G401.6 (cell line): ENCODE data around the gene KLF11.
"Not testable (repeated sequence)": the region's sequence is repeated elsewhere in the genome, so short reads cannot be mapped to it uniquely, and the experiment has no call there.

Source experiments
- FAIRE-seq: peaks from 2 replicates; lab custom pipeline; 2012; peaks lifted over from hg19 to GRCh38; lab: Jason Lieb, UNC

Gene KLF11

GRCh38 chr2:10027660-10028330 lies 15.6 kb upstream of the KLF11 start:
- FAIRE-seq, result no peak

GRCh38 chr2:10028407-10028987 lies 14.9 kb upstream of the KLF11 start:
- FAIRE-seq, result no peak

- FAIRE-seq, result no peak
Measured at GRCh38 chr2:10028988-10029874, 14.1 kb upstream of the KLF11 start.

- no peak for FAIRE-seq
Measured at GRCh38 chr2:10029875-10030223, 13.5 kb upstream of the KLF11 start.

- no peak for FAIRE-seq
Measured at GRCh38 chr2:10030311-10030736, 13.0 kb upstream of the KLF11 start.

GRCh38 chr2:10030798-10031197 lies 12.6 kb upstream of the KLF11 start:
- FAIRE-seq, result not testable (repeated sequence)

GRCh38 chr2:10031886-10032745 lies 11.2 kb upstream of the KLF11 start:
- FAIRE-seq, result no peak

GRCh38 chr2:10032746-10033105 lies 10.6 kb upstream of the KLF11 start:
- FAIRE-seq, result no peak

- no peak for FAIRE-seq
Measured at GRCh38 chr2:10033251-10034006, 9.9 kb upstream of the KLF11 start.

GRCh38 chr2:10034333-10035052 lies 8.9 kb upstream of the KLF11 start:
- no peak for FAIRE-seq

- FAIRE-seq, result no peak
Measured at GRCh38 chr2:10035053-10035422, 8.3 kb upstream of the KLF11 start.

- no peak for FAIRE-seq
Measured at GRCh38 chr2:10035633-10036032, 7.7 kb upstream of the KLF11 start.

- no peak for FAIRE-seq
Measured at GRCh38 chr2:10036095-10036884, 7.1 kb upstream of the KLF11 start.

- no peak for FAIRE-seq
Measured at GRCh38 chr2:10038123-10038522, 5.2 kb upstream of the KLF11 start.

GRCh38 chr2:10038716-10039115 lies 4.6 kb upstream of the KLF11 start:
- FAIRE-seq, result no peak

GRCh38 chr2:10039658-10040410 lies 3.5 kb upstream of the KLF11 start:
- FAIRE-seq, result no peak

- no peak for FAIRE-seq
Measured at GRCh38 chr2:10041711-10042110, 1.6 kb upstream of the KLF11 start.

GRCh38 chr2:10042301-10043161 lies 819 bp upstream of the KLF11 start:
- no peak for FAIRE-seq
